Activated T-cell treated with anti-CD3 and anti-CD28 coated beads for 24 hours (primary cell): ENCODE data around the gene PLXNA1.

Source experiments
- DNase-seq: peaks from one replicate; pipeline ENCODE4 v3.0.0-alpha.2; 2020; ENCODE audit warnings: low read depth

The PLXNA1 gene

GRCh38 chr3:127018306-127018828 is 35.5 kb downstream of the PLXNA1 start:
- no peak for DNase-seq

GRCh38 chr3:127019449-127019848 is 36.5 kb downstream of the PLXNA1 start:
- DNase-seq: no peak

GRCh38 chr3:127020543-127020942 is 37.6 kb downstream of the PLXNA1 start:
- no peak for DNase-seq

GRCh38 chr3:127022849-127023248 is 39.9 kb downstream of the PLXNA1 start:
- DNase-seq: no peak

DNA sequence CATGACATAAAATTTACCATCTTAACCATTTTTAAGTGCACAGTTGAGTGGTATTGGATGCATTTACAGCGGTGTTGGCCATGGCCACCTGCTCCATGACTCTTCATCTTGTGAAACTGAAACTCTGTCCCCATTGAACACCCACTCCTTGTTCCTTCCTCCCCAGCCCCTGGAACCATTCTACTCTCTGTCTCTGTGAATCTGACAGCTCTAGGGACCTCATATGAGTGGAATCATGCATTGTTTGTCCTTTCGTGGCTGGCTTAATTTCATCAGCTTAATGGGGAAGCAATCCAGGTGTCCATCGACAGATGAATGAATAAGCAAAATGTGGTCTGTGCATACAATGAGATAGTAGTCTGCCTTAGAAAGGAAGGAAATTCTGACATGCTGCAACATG is 42.5 kb downstream of the PLXNA1 start:
- no peak for DNase-seq

- DNase-seq: no peak
These were observed 43.1 kb downstream of the PLXNA1 start for GRCh38 chr3:127026036-127026435.

GRCh38 chr3:127026661-127027060 is 43.7 kb downstream of the PLXNA1 start:
- DNase-seq: no peak

DNA sequence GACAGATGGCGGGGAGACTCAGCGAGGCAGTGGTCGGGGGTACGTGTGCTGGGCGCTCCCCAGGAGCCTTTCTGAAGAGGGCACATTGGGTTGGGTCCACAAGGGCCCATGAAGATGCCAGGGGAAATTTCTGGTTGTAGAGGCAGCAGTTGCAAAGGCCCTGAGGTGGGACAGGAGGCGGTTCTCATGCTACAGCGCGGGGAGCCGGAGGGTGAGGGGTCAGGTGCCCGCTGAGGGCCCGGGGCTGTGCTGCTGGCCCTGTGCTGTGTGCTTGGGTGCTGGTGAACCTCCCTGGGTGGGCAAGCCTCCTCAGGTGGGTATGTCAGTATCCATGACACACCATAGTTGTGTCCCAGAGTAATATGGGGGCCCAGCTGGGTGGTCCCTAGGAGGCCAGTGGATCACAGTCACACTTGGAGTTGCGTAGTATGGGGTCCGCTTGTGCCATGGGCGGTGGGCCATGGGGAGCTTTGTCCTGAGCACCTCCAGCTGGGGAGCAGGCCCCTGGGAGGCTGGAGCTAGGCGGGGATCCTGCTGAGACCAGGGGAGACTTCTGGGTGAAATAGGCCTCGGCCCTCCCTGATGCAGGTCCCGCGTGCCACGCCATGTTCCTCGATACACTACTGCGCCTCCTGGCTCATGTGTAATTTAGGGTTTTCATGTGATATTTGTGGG is 44.3 kb downstream of the PLXNA1 start:
- no peak for DNase-seq

DNA sequence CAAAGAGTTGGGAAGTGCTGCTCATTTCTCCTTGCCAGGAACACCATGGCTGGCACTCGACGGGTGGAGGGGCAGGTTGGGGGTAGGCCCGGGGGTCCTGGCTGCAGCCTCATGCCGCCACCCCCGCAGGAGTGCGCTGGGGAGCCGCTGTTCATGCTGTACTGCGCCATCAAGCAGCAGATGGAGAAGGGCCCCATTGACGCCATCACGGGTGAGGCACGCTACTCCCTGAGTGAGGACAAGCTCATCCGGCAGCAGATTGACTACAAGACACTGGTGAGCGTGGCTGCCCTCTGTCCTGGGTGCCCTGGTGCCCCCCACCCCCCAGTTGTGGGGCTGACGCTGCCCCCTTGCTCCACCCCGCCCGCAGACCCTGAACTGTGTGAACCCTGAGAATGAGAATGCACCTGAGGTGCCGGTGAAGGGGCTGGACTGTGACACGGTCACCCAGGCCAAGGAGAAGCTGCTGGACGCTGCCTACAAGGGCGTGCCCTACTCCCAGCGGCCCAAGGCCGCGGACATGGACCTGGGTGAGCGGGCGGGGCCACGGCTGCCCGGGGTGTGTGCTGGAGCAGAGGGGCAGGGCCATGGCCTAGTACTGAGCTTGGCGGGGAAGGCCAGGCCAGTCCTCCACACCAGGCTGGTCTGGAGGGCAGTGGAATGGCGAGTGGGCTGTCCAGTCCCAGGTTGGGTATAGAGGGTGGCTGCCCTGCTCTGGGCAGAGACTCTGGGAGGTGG is 45.1 kb downstream of the PLXNA1 start:
- no peak for DNase-seq

DNA sequence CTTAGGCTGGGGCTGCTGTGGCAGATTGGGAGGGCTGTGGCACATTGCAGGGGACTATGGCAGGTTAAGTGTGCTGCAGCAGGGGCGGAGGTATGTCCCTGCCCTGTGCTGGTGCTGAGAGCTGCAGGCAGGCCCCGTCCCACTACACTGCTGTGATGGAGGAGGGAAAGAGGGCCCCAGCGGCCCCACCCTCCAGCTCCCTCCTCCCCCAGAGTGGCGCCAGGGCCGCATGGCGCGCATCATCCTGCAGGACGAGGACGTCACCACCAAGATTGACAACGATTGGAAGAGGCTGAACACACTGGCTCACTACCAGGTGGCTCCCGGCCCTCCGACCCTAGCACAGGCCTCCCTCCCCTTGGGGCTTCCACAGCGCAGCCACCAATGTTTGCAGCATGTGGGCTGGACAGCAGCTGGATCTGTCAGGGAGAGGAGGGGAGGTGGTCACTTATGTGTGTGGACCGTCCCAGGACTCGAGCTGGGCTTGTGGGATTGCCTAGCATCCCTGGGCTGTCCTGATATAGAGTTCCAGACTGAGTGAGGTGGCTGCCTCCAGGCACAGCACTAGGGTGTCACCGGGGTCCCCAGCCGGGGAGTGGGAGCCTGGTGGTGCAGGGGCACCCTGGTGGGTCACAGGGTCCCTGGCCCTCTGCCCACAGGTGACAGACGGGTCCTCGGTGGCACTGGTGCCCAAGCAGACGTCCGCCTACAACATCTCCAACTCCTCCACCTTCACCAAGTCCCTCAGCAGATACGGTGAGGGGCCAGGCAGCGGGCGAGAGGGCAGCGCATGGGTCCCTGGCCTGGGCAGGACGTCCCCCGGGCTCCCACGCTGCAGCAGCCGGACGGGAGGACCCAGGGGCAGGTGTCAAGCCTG is 46.1 kb downstream of the PLXNA1 start:
- no peak for DNase-seq

- DNase-seq: no peak
These were observed 47.0 kb downstream of the PLXNA1 start for GRCh38 chr3:127029658-127030507.

DNA sequence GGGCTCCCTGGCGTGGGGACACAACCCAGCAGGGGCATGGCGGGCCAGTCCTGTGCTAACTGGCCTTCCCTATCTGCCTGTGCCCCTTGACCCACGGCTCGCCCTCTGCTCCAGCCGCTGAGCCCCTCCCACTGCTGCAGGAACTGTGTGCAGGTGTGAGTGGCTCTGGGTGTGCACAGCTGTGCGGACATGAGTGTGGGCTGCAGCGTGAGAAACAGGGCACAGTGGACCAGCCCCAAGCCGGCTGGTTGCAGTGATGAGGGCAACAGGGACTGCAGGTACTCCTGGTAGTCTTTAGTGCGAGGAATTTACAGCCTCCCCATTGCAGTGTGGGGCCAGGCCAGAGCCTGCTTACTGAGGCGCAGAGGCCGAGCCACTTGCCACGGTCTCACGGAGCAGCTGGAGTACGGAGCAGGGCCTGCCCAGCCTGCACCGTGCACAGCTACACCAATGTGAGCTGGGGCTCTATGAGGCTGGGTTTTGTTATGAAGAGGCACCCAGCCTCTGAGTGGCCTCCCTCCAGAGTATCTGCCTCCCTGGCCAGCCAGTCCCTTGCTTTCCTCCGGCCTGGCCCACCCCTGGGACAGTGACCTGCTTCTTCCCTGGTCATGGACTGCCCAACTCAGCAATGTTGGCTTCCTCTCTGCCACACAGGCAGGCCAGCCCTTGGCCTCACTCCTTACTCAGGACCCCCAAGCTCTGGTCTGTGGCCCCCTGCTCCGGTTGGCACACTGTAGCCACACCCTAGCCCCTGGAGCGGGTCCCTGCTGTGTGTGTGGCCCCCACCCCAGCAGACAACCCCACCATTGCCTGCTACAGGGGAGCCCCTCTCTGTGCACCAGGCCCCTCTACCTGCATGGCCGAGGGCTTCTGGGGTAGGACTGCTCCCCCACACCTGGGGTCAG is 47.8 kb downstream of the PLXNA1 start:
- DNase-seq: no peak

DNA sequence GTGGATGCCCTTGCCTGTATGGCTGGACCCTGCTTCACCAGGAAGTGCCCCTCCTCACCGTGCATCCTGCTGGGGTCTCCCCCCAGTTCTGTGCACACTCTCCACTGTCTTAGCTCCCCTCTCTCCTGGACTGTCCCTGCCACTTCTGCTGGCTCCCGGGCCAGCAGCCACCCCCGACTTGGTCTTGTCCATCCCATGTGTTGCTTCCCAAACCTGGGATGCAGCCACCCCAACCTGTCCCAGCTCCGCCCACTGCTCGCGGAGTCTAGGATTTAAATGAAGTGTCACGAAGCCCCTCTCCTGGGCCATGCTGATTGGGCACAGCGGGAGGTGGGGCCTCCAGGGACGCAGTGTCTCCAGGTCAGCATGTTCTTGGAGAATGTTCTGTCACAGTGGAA is 48.5 kb downstream of the PLXNA1 start:
- no peak for DNase-seq

DNA sequence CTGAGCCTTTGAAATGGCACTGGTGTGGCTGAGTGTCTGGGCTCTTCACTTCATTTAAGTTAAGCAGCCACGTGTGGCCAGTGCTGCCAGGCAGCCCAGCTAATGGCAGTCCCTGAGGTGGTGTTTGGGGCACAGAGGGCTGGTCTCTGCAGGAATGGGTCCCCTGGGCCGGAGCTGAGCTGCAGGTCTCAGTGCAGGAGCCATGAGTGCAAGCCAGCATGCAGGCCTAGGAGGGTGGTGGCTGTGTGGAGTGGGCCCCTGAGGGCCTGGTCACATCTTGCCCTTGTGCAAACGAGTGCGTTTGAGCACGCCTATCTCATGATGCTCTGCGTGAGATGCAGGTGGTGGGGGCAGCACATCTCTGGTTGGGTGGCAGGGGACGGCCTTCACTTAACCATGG is 48.9 kb downstream of the PLXNA1 start:
- no peak for DNase-seq

DNA sequence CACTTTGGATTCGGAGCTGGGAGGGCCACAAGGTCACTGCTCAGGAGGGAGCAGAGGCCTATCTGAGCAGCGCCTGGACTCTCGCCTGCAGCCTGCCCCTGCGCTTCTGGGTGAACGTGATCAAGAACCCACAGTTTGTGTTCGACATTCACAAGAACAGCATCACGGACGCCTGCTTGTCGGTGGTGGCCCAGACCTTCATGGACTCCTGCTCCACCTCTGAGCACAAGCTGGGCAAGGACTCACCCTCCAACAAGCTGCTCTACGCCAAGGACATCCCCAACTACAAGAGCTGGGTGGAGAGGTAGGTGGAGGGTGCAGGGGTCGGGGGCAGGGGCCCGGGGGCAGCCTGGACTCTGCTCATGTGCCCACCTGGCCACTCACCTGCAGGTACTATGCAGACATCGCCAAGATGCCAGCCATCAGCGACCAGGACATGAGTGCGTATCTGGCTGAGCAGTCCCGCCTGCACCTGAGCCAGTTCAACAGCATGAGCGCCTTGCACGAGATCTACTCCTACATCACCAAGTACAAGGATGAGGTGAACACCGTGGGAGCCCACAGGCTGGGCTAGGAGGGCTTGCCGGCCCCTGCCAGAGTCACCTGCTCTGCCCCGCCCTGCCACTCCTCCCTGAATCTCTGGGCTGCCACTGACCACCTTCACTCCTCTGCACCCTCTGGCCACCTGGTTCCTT is 49.5 kb downstream of the PLXNA1 start:
- no peak for DNase-seq
